NCI-H2081 treated with DMSO at 0.1 percent for 48 hours (cell line): ENCODE results near the gene ZNF444.

Source experiments
- DNase-seq: peaks from one replicate; lab custom pipeline; 2025; lab: John Stamatoyannopoulos, UW

Gene ZNF444

GRCh38 chr19:56121180-56122167, 19.6 kb upstream of the ZNF444 start, which contains the start of gene ZNF787:
Gene ZNF787, minus strand, starts transcription at chr19:56121295. Its CDS starts 18,078 bp downstream, at chr19:56103217.
- peak; percentile 57 for DNase-seq

- DNase-seq: no peak
Observed at GRCh38 chr19:56123266-56123891, 17.7 kb upstream of the ZNF444 start.

GRCh38 chr19:56124578-56124977, 16.5 kb upstream of the ZNF444 start:
- no peak for DNase-seq

- no peak for DNase-seq
Observed at GRCh38 chr19:56125806-56126590, 15.1 kb upstream of the ZNF444 start.

- DNase-seq: no peak
Observed at GRCh38 chr19:56126983-56127780, 13.9 kb upstream of the ZNF444 start.

GRCh38 chr19:56130006-56130405, 11.1 kb upstream of the ZNF444 start:
- DNase-seq: no peak

- no peak for DNase-seq
Observed at GRCh38 chr19:56131651-56132050, 9.4 kb upstream of the ZNF444 start.

GRCh38 chr19:56132316-56132822, 8.7 kb upstream of the ZNF444 start:
- no peak for DNase-seq

- no peak for DNase-seq
Observed at GRCh38 chr19:56133858-56134653, 7.0 kb upstream of the ZNF444 start.

GRCh38 chr19:56134654-56134921, 6.5 kb upstream of the ZNF444 start:
- no peak for DNase-seq

GRCh38 chr19:56136362-56136761, 4.7 kb upstream of the ZNF444 start:
- DNase-seq: no peak

GRCh38 chr19:56137405-56137804, 3.7 kb upstream of the ZNF444 start:
- DNase-seq: no peak

GRCh38 chr19:56138069-56138468, 3.0 kb upstream of the ZNF444 start:
- no peak for DNase-seq

GRCh38 chr19:56139847-56140582, 1.1 kb upstream of the ZNF444 start:
- no peak for DNase-seq

GRCh38 chr19:56141417-56141993, 418 bp downstream of the ZNF444 start:
- DNase-seq: no peak

GRCh38 chr19:56142087-56142787, 1.1 kb downstream of the ZNF444 start:
- DNase-seq: no peak

GRCh38 chr19:56142897-56143434, 1.9 kb downstream of the ZNF444 start:
- DNase-seq: no peak

GRCh38 chr19:56144376-56144775, 3.3 kb downstream of the ZNF444 start:
- no peak for DNase-seq

GRCh38 chr19:56144831-56145230, 3.7 kb downstream of the ZNF444 start:
- no peak for DNase-seq
